ENCODE data around the gene MFSD12.

Gene MFSD12

GRCh38 chr19:3539756-3540118 is 17.6 kb downstream of the MFSD12 start:
- Histone ChIP-seq H4K20me1 (ENCODE audit: insufficient read depth, low read length, poor library complexity, severe bottlenecking) (no peaks in the 10 kb centered on the region), H3F3A (ENCODE audit: low read depth) (no peaks in the 10 kb centered on the region), H3K4me3 (ENCODE audit: low read length, poor library complexity, severe bottlenecking) (no peak overlapping the region), H3K9me3 (ENCODE audit: insufficient read depth, low read depth, low read length) (no peaks in the 10 kb centered on the region), H3K4me1 (ENCODE audit: insufficient read depth, low read length, poor library complexity, severe bottlenecking) (no peaks in the 10 kb centered on the region), H3K9ac (ENCODE audit: low read depth, low read length, poor library complexity, severe bottlenecking) (no peak overlapping the region), H3K36me3 (ENCODE audit: insufficient read depth, low read length) (peaks cover 27% of the 10 kb centered on the region; the same call in 1 of the 2 replicates), H3K27me3 (ENCODE audit: insufficient read depth, low read length, poor library complexity, severe bottlenecking) (no peaks in the 10 kb centered on the region), H3K9me2 (replicated peaks; ENCODE audit: low read depth, low read length) (no peaks in the 10 kb centered on the region), H3K4me2 (ENCODE audit: low read depth, low read length, poor library complexity, severe bottlenecking) (no peak overlapping the region), H2AFZ (ENCODE audit: low read length) (no peak overlapping the region), H3K79me2 (ENCODE audit: insufficient read depth, low read length) (no peaks in the 10 kb centered on the region)
- TF ChIP-seq EZH2phosphoT487 (IDR thresholded peaks at IDR 0.05; ENCODE audit: borderline replicate concordance) (no peak), CTCF (conservative IDR thresholded peaks at IDR 0.05; ENCODE audit: low read length) (no peak)

GRCh38 chr19:3538965-3539755 is 18.2 kb downstream of the MFSD12 start, which contains the start of gene TEKTIP1:
TSS of gene TEKTIP1 (plus strand) at chr19:3539174. CDS start at chr19:3539178, 4 bp downstream.
- no peak for TF ChIP-seq CTCF (conservative IDR thresholded peaks at IDR 0.05; ENCODE audit: low read length)
- no peak for TF ChIP-seq EZH2phosphoT487 (IDR thresholded peaks at IDR 0.05; ENCODE audit: borderline replicate concordance)
- Histone ChIP-seq H3K4me1 (ENCODE audit: insufficient read depth, low read length, poor library complexity, severe bottlenecking) (no peaks in the 10 kb centered on the region), H3F3A (ENCODE audit: low read depth) (no peaks in the 10 kb centered on the region), H3K36me3 (ENCODE audit: insufficient read depth, low read length) (peaks cover 33% of the 10 kb centered on the region; the same call in 1 of the 2 replicates), H3K9ac (ENCODE audit: low read depth, low read length, poor library complexity, severe bottlenecking) (no peak within 1 kb of the TSS), H3K9me3 (ENCODE audit: insufficient read depth, low read depth, low read length) (no peaks in the 10 kb centered on the region), H4K20me1 (ENCODE audit: insufficient read depth, low read length, poor library complexity, severe bottlenecking) (no peaks in the 10 kb centered on the region), H3K27me3 (ENCODE audit: insufficient read depth, low read length, poor library complexity, severe bottlenecking) (no peaks in the 10 kb centered on the region), H3K79me2 (ENCODE audit: insufficient read depth, low read length) (no peaks in the 10 kb centered on the region), H2AFZ (ENCODE audit: low read length) (no peak within 1 kb of the TSS), H3K9me2 (replicated peaks; ENCODE audit: low read depth, low read length) (no peaks in the 10 kb centered on the region), H3K4me3 (ENCODE audit: low read length, poor library complexity, severe bottlenecking) (no peak within 1 kb of the TSS), H3K4me2 (ENCODE audit: low read depth, low read length, poor library complexity, severe bottlenecking) (no peak within 1 kb of the TSS)

GRCh38 chr19:3538258-3538929 is 19.0 kb downstream of the MFSD12 start:
- H3K79me2 ChIP-seq (ENCODE audit: insufficient read depth, low read length) = no peaks in the 10 kb centered on the region
- no peak for TF ChIP-seq EZH2phosphoT487 (IDR thresholded peaks at IDR 0.05; ENCODE audit: borderline replicate concordance)
- TF ChIP-seq CTCF (conservative IDR thresholded peaks at IDR 0.05; ENCODE audit: low read length) = no peak
- peaks cover 39% of the 10 kb centered on the region; the same call in 1 of the 2 replicates for H3K36me3 ChIP-seq (ENCODE audit: insufficient read depth, low read length)
- H3K4me3 ChIP-seq (ENCODE audit: low read length, poor library complexity, severe bottlenecking) = no peak overlapping the region
- no peaks in the 10 kb centered on the region for H4K20me1 ChIP-seq (ENCODE audit: insufficient read depth, low read length, poor library complexity, severe bottlenecking)
- H3F3A ChIP-seq (ENCODE audit: low read depth) = no peaks in the 10 kb centered on the region
- H3K9me3 ChIP-seq (ENCODE audit: insufficient read depth, low read depth, low read length) = no peaks in the 10 kb centered on the region
- H3K9me2 ChIP-seq (replicated peaks; ENCODE audit: low read depth, low read length) = no peaks in the 10 kb centered on the region
- H3K4me1 ChIP-seq (ENCODE audit: insufficient read depth, low read length, poor library complexity, severe bottlenecking) = no peaks in the 10 kb centered on the region
- no peak overlapping the region for H3K4me2 ChIP-seq (ENCODE audit: low read depth, low read length, poor library complexity, severe bottlenecking)
- H3K27me3 ChIP-seq (ENCODE audit: insufficient read depth, low read length, poor library complexity, severe bottlenecking) = no peaks in the 10 kb centered on the region
- no peak overlapping the region for H2AFZ ChIP-seq (ENCODE audit: low read length)
- H3K9ac ChIP-seq (ENCODE audit: low read depth, low read length, poor library complexity, severe bottlenecking) = no peak overlapping the region

Data from Loucy (cell line).